ENCODE measurements around the gene MECR.
A peak's percentile ranks its signal among the peaks of the same experiment; 100 is the strongest.

Gene MECR

DNA sequence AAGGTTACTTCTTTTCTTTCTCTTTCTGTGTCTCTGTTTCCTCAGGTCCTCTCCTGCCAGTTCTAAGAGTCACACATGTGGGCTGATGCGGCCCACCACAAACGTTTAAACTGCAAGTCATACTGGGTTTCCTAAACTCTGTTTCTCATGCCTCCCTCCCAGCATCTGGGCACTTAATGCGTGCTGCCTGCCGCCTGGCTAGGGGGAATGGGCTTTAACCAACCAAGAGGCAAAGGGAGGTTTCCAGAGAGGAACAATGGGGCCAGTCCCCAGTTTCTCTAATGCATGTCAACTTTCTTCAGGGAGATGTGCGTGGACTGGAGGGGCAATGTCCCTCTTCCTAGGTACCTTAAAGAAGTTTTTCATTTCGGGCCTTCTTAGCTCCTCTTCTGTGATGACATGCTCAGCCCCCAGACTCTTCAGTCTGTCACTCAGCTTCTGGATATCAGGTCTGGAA, 29.1 kb downstream of the MECR start:
- DNase-seq (ENCODE audit: low spot score) = no peak

DNA sequence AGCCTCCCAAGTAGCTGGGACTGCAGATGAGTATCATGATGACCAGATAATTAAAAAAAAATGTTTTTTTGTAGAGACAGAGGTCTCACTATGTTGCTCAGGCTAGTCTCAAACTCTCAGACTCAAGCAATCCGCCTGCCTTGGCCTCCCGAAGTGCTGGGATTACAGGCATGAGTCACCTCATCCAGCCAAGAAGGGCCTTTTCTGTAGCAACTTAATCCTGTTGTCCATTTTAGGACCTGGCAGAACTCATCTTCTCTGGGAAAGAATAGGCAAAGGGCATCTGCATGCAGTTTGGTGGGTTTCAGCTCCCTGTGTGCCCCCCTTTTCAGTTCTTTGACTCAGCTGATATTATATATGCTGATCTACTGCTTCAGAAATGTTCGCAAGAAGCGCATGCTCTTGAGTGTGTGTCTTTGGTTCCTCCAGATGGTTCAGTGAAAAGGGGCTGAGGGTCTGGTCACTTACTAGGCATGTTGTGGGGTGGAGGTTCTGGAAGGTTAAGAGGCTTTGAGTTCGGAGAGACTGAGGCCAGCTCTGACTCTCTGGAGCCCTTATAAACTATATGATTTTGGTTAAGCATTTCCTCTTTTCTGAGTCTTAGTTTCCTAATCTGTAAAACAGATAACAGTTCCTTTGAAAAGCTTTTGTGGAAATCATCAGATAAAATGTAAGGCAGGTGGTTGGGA, 29.7 kb downstream of the MECR start:
- no peak for DNase-seq (ENCODE audit: low spot score)

DNA sequence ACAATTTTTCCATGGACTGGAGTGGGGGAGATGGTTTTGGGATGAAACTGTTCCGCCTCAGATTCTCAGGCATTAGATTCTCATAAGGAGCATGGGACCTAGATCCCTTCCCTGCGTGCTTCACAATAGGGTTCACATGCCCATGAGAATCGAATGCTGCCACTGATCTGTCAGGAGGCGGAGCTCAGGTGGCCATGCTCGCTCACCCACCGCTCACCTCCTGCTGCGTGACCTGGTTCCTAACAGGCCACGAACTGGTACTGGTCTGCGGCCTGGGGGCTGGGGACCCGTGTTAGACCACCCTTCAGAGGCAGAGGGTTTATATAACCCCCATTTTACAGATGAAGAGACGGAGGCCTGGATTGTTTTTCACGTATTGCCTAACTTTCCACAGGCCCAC, 32.7 kb downstream of the MECR start:
- no peak for DNase-seq (ENCODE audit: low spot score)

DNA sequence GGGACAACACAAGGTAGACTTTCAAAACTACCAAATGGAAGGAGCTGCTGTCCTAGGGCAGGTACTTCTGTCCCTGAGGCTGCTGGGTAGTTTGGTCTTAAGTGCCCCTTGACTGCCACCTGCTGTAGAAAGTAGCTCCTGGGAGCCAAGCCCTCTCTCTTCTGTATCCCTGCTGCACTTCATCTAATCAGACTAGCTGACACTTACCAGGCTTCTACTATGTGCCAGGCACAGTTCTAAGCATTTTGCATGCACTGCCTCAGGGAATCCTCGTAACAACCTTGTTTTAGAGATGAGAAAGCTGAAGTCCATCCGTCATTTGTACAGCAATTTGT, 33.2 kb downstream of the MECR start:
- DNase-seq (ENCODE audit: low spot score) = peak; percentile 38

GRCh38 chr1:29196863-29197589, 33.7 kb downstream of the MECR start:
- DNase-seq (ENCODE audit: low spot score) = no peak

- DNase-seq (ENCODE audit: low spot score) = no peak
Measured at GRCh38 chr1:29195881-29196291, 34.8 kb downstream of the MECR start.

GRCh38 chr1:29193879-29194455, 36.8 kb downstream of the MECR start:
- no peak for DNase-seq (ENCODE audit: low spot score)

- DNase-seq (ENCODE audit: low spot score) = no peak
Measured at GRCh38 chr1:29190718-29191117, 40.0 kb downstream of the MECR start.

DNA sequence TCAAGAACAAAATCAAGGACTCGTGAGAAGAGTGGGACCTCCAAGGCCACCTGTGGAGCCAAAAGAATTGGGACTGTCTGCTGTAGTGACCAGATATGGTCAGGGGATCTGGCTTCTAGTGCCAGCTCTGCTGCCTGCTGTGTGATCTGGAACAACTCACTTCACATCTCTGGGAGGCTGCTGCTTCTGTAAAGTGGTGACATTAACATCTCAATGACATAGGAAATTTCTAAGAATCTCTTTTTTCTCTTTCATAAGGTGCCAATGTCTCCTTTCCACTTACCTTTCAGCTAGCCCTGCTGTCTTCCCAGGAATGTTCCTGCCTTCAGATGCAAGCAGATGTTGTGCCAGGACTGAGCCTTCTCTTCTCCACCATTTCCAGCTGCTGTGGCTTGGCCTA, 44.0 kb downstream of the MECR start:
- no peak for DNase-seq (ENCODE audit: low spot score)

DNA sequence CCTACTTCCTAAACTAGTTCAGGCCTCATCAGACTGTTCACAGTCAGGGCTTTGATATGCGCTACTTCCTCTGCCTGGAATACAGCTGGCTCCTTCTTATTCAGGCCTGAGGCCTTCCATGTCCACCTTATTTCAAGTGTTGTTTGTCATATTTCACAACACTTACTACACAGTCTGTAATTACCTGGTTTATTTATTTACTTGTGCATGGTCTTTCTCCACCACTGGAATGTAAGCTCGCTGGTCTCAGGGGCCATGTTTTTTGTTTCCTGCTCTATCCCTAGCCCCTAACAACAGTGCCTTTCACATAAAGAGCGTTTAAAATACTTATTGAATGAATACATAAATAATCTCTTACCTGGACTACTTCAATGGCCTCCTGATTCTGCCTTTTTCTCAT, 44.5 kb downstream of the MECR start:
- DNase-seq (ENCODE audit: low spot score) = no peak

GRCh38 chr1:29183287-29183686, 47.4 kb downstream of the MECR start:
- DNase-seq (ENCODE audit: low spot score) = no peak

- DNase-seq (ENCODE audit: low spot score) = peak; percentile 99
Measured at GRCh38 chr1:29181413-29182225, 49.1 kb downstream of the MECR start, which contains the start of gene SRSF4. Gene SRSF4, minus strand, starts transcription at chr1:29181900. Its CDS starts 148 bp downstream, at chr1:29181752.

GRCh38 chr1:29180497-29181412, 50.0 kb downstream of the MECR start:
- no peak for DNase-seq (ENCODE audit: low spot score)

- DNase-seq (ENCODE audit: low spot score) = peak; percentile 29
Measured at GRCh38 chr1:29179641-29180184, 51.0 kb downstream of the MECR start.

DNA sequence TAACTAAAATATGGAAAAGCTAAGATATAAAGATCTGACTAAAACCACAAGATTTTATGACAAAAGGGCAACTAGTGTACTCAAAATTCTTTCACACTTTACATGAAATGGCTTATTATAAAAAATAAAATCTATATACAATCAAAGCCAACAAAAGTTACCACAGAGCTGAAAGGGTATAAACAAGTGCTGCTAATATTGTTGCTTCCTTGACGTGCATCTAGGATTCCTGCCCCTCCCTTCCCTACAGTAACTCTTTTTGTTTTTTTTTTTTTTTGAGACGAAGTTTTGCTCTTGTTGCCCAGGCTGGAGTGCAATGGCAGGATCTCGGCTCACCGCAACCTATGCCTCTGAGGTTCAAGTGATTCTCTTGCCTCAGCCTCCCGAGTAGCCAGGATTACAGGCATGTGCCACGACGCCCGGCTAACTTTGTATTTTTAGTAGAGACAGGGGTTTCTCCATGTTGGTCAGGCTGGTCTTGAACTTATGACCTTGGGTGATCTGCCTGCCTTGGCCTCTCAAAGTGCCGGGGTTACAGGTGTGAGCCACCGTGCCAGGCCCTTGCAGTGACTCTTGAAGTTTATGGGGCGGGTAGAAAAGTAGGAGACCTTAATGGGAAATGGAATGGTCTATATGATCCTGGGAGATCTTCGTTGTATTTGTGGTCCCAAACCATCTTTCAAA, 53.6 kb downstream of the MECR start:
- DNase-seq (ENCODE audit: low spot score) = no peak

DNA sequence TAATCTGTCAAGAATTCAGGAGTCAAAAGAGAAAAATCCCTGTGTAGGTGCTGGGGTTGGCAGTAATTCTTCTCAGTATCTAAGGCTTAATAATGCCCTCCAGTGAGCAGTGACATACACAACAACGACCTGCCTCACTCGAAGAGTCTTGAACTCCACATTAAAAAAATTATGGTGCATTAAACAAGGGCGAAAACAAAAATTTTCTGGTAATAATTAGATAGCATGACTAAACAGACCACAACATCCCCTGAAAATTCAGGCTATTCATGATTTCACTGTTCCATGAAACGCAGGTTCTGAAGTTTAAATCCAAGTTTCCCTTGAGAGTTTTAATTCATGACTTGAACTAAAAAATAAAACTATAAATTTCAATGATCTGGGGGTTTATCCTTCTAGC, 54.2 kb downstream of the MECR start:
- DNase-seq (ENCODE audit: low spot score) = peak; percentile 4

DNA sequence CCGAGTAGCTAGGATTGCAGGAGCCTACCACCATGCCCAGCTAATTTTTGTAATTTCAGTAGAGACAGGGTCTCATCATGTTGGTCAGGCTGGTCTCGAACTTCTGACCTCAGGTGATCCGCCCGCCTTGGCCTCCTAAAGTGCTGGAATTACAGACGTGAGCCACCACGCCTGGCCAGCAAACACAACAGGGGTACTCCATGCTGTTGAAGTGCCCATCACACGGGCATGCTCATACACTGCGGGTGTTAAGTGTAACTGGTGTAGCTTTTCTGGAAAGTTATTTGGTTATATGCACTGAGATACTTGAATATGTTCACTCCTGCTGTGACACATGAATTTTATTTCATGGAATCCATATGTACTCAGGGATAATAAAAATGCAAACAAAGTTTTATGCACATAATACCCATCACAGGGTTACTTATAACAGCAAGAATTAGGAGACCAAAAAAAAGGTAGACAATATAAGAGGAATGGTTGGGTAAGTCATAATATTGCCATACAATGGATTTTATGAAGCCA, 58.3 kb downstream of the MECR start:
- no peak for DNase-seq (ENCODE audit: low spot score)

- peak; percentile 22 for DNase-seq (ENCODE audit: low spot score)
Measured at GRCh38 chr1:29171521-29171920, 59.2 kb downstream of the MECR start.

DNA sequence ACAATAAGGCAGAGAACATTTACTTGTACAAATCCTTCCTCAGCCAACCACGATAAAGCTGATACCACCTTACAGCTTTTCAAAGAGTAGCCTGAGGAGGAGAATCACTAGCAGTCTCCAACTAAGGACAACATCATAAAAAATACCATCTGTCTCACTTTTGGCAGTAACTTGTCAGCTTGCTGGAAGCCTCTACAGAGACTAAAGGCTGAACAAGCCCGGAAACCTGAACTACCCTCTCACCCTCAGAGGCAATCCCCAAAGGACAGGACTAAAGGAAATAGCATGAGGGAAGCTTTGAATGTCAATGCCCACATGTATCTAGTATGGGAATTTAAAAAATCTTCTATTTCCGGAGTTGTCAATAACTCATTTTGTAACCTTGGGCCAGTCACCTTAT, 59.6 kb downstream of the MECR start:
- DNase-seq (ENCODE audit: low spot score) = no peak

GRCh38 chr1:29169976-29170375, 60.8 kb downstream of the MECR start:
- DNase-seq (ENCODE audit: low spot score) = no peak

Measured in CD4-positive, alpha-beta T cell treated with Interleukin-2 at 100 ng/mL for 4 hours (primary cell).